Esophagus squamous epithelium (tissue), 4 donors: ENCODE results near the gene GSTM5.

ENCODE experiments used
- CTCF ChIP-seq, 6 experiments: fragments of 450-650 bp in 4 of 6; fragments of 200-600 bp in 2 of 6; sonication (generic) in 2 of 6; IDR thresholded peaks; one replicate each; pipeline ENCODE4 v1.5.1; 2016 to 2019; ENCODE audit warnings: antibody characterized with exemption in 6 of 6, mild to moderate bottlenecking in 4 of 6, moderate library complexity in 4 of 6
- POLR2A ChIP-seq, 4 donors: fragments of 450-650 bp; IDR thresholded peaks; one replicate each; pipeline ENCODE4 v1.6.1; 2017; ENCODE audit warnings: antibody characterized with exemption in 4 of 4, mild to moderate bottlenecking in 4 of 4, moderate library complexity in 3 of 4

- no peak for TF ChIP-seq CTCF (IDR thresholded peaks at IDR 0.05)
- TF ChIP-seq POLR2A (IDR thresholded peaks at IDR 0.05): no peak
Observed at GRCh38 chr1:109712321-109712864, 342 bp downstream of the GSTM5 start.
